Posterior vena cava (tissue), 2 donors: ENCODE results near the gene RPS15. TPM values are rescaled to one million over a fixed set of nuclear protein-coding genes. Genes with fewer than 3 reads are reported as not detected.
"Not testable (repeated sequence)": the region's sequence is repeated elsewhere in the genome, so short reads cannot be mapped to it uniquely, and the experiment has no call there.

Experiments
- DNase-seq: peaks from one replicate; pipeline ENCODE4 v3.0.0-alpha.2; 2020; ENCODE audit warnings: low spot score
- intact Hi-C, 2 donors: fragments of 100-400 bp; cut with DNase I; formaldehyde crosslinking; loops; one replicate each; pipeline versions ENCODE4 v1.14.1 to v1.14.2; 2022 to 2023
- total RNA-seq, 2 donors: library from RNA; stranded (reverse); fragmentation: NEBNext Ultra II Directional; extraction: Animal tissue kit (Norgen Biotek cat#: 25700); gene quantifications; one replicate each; pipeline ENCODE4 v1.2.1, GENCODE V29; 2021
- donor health status: DM: yes; HTN: yes; CAD: no.
- donor health status: DM: yes; HTN: yes; CAD: no.

The RPS15 gene
- total RNA-seq, 2 donors from 2014 or later = 722 to 743 TPM

DNA sequence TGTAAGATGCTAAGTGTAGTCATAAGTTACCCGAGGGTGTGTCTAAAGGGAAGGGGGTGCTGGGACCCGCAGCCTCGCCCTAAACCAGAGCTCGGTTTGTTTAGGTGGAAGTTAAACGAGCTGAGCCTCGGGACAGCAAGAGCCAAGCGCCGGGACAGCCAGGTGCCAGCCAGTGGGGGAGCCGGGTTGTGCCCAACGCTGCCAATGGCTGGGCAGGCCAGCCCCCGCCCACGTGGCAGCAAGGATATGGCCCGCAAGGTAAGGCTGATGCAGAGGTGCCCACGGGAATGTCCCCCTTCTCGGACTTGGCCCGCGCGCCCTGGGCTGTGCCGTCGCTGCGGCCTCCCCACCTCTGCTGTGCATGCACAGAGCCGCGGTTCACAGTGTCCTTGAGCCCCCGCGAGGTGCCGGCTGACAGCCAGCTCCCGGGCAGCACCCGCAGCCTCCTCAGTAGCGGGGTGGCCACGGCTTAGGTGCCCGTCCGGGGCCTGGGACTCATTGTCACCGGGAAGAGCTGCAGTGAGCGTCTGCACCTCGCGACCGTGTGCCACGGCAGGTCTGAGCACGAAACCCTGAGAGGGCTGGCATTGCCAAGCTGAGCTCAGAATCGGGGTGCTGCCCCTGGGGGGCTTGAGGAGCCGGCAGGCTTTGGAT is 9.3 kb upstream of the RPS15 start:
- intact Hi-C loops = no loop called here
- no peak for DNase-seq

DNA sequence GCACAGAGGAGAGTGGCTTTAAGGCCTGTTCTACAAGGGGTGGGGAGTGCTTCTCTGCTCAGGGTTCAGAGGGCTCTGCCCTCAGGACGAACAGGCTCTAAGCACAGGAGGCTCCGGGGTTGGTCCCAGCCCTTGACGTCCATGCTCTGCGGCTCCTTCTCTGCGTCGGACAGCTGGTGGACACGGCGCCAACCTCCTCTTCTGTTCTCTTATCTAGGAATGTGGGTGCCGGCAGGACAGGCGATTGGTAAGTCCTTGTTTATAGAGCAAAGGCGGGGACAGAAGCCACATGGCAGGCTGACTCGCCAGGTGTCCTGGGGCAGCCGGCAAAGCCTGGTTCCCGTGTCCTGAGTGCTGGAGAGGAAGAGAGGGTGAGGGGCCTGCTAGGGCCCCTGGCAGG is 8.4 kb upstream of the RPS15 start:
- intact Hi-C loops = no loop called here
- no peak for DNase-seq

DNA sequence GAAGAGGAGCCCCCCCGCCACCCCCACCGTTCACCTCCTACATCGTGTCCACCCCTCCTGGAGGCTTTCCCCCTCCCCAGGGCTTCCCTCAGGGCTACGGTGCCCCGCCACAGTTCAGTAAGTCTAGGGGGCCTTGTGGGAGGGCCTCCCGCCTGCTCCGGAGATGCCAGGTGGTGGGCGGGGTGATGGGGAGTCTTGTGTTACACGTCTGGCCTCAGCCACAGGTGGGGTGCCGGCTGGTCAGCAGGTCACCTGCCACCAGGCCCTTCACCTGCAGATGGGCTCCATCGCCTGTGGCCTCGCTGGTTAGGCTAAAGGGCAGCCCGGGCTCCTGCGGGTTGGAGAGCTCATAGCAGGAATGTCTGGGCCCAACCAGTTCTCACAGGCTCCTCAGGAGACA is 8.0 kb upstream of the RPS15 start:
- DNase-seq = no peak
- intact Hi-C loops = no loop called here

DNA sequence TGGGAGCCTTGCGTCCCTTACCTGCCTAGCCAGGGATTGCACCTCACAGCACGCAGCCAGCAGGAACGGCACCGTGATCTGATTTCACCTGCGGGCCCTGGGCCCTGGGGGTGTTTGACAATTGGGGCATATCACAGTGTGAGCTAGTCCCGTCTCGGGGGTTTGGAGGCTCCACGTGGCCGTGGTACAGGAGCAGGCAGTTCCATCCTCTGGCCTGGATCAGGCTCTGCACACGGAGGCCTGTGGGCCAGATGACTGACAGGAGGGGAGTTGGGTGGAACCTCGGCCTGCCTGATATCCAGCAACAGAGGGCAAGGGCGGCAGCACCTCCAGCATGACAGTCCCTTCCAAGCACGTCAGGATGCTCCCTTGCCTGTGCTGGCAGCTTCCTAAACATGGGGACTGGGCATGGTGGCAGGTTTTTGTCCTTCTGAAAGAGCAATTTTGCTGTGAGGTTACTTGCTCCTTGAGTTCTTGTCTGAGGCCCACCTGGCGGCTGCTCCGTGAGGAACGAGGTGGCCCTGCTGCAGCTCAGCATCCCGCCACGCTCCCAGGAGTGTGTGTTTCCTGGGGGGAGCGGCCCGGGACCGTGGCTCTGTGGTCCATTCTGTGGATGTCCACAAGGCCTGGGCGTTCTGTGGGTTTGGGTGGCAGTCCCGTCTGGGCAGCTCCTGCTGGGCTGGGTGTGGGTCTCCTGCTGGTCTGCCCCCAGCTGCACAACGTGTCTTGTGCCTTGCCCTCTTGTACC is 6.3 kb upstream of the RPS15 start:
- intact Hi-C loops = no loop called here
- DNase-seq = no peak

DNA sequence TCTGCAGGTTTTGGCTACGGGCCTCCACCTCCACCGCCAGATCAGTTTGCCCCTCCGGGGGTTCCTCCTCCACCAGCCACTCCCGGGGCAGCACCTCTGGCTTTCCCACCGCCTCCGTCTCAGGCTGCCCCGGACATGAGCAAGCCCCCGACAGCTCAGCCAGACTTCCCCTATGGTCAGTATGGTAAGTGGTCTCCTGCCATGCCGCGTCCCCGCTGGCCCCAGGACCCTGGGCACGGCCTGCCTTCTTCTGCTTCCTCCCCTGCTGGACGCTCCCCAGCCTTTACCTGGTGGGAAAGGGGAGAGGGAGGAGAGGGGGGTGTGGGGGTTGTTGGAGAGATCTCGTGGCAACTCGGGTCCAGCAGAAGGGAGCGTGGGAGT is 5.7 kb upstream of the RPS15 start:
- intact Hi-C loops = no loop called here
- no peak for DNase-seq

DNA sequence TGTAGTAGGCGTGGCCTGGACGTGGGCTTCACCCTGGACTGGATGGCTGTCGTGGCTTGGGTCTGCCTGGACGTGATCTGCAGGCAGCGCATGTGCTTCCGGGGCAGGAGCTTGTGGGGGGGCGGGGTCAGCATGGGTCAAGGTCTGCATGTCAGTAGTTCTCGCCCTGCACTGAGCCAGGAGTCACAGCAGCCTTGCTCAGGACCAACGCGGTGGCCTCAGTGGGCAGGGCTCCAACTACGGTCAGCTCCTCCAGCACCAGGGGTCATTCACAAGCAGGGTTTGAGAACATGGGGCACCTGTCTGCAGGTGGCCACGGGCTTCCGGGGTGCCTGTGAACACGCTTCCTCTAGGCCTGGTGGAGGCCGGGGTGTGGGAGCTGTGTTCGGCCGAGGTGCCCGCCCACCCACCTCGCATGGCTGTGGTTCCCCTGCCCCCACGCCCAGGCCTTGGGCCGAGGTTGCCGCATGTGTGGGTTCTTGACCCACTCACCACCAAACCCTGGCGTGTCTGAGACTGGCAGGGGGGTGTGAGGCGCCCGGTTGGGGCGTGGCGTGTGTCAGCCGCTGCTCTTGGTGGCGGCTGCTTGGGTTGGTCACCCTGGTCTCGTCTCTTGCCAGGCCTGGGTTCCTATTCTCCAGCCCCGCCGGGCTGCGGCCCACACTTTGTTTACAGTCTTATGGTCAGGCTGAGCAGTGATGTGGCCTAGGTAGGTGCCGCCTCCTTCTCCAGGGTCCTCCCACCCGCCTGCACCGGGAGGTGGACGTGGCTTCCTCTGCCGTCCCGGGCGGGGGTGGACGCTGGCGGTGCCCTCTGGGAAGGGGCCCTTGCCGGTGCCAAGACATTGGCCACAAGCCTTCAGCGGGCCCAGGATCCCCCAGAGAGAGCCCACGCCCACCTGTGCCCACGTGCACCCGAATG is 4.8 kb upstream of the RPS15 start:
- intact Hi-C loops = no loop called here
- DNase-seq = no peak

DNA sequence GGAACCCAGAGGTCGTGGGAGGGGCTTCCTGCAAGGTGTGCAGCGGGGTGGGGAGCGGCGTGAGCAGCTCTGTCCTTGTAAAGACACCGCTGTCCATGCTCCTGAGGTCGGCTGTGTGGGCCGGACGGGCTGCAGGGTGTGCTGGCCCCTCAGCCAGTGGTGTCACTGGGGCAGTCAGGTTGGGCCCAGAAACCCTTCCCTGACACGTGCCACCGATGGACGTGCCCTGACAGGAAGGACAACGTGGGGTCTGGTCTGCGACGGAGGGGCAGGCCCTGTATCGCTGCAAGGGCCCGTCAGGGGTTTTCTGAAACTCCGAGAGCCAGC is 4.2 kb upstream of the RPS15 start:
- intact Hi-C loops = no loop called here
- no peak for DNase-seq

DNA sequence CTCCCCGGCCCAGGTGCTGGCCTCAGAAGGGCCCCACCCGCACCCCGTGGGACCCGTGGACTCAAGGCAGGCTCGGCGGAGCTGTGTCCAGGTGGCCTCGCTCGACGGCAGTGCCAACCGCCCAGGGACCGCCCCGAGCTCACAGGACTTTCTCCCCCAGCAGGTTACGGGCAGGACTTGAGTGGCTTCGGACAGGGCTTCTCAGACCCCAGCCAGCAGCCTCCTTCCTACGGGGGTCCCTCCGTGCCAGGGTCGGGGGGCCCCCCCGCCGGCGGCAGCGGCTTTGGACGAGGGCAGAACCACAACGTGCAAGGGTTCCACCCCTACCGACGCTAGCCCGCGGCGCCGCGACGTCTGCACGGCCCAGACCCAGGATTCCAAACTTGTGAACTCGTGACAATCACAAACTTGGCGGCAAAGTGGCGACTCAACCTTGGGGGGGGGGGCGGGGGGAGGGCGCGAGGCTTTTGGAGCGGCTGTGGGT is 3.6 kb upstream of the RPS15 start:
- intact Hi-C loops = no loop called here
- no peak for DNase-seq

DNA sequence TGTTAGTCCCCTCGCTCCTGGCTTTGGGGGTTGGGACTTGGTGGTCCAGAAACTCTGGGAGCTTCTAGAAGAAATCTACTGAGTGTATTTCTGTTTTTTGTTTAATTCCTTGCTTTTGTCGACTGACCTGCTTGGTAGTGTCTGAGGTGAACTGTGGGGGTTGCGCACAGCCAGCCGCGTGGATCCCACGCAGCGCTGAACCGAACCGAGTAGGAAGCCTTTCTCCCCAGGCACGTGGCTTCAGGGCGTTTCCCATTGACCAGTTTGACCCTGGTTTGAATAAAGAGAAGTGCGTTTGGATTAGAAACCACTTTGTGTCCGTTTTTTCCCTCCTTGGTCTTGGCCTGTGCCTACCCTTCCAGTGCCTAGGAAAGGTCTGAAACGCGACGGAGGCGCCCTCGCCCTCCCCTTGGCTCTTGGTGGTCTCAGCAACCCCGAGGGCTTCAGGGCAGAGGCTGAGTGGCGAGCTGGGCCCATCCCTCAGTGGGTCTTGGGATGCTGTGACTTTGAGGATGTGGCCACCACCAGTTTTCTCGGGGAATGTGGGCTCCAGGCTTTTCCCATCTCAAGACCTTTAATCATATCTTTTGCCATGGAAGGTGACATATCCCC is 2.7 kb upstream of the RPS15 start:
- intact Hi-C loops = no loop called here
- DNase-seq = no peak

DNA sequence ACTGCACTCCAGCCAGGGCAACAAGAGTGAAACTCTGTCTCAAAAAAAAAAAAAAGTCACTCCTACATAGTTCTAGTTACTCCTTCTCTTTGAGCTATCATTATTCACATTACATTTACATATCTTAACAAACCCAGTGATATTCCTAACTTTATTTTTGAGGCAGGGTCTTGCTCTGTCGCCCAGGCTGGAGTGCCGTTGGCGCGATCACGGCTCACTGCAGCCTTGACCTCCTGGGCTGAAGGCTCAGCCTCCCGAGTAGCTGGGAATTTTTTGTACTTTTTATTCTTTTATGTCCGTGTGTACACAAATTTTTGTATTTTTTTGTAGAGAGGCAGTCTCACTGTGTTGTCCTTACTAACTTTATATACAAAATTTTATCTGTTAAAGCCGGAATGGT is 587 bp upstream of the RPS15 start:
- no peak for DNase-seq
- intact Hi-C loops = loop anchor here in 1 of 2 donors (2.0 kb wide), 1 partner anchor 71 kb away; no protein-coding TSS in a partner anchor

DNA sequence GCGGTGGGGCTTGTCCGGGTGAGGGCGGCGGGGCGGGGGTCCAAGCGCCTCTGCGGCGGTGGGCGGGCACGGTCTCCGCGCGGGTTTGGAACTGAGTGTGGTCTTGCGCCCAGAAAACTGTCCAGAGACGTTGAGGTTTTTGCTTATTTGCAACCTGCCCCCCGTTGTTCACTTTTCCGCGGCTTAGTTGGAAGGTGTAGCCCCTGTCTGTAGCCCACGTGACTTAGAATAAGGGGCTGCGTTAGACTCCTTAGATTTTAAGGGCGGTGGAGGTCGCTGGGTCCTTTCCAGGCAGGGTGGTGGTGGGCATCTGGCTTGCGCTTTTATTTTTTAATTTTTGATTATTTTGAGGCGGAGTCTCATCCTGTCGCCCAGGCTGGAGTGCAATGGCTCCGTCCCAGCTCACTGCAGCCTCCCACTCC is 748 bp downstream of the RPS15 start:
- no peak for DNase-seq
- intact Hi-C loops = no loop called here

DNA sequence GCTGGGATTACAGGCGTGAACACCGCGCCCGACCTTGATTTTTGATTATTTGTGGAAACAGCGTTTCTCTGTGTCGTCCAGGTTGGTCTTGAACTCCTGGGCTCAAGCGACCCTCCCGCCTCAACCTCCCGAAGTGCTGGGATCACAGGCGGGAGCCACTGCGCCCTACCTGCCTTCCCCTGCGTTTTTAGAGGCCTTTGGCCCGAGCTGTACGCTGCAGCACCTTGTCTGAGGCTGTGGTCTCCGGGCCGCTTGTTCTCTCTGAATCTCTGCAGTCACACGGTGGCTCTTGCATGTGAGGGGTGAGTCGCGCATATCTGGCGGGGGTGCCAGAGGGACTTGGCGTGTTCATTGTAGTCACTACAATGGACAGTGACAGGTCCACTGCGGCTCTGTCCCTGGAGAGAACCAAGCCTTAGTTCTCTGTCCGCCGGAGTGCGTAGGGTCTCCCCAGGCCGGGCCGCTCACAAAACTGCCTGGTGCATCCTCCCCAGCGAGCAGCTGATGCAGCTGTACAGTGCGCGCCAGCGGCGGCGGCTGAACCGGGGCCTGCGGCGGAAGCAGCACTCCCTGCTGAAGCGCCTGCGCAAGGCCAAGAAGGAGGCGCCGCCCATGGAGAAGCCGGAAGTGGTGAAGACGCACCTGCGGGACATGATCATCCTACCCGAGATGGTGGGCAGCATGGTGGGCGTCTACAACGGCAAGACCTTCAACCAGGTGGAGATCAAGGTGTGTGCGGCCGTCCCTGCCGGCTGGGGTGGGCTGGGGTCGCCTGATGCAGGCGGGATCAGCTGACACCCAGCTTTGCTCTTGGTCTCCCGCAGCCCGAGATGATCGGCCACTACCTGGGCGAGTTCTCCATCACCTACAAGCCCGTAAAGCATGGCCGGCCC is 1.6 kb downstream of the RPS15 start:
- DNase-seq, intact Hi-C loops: not testable (repeated sequence)

DNA sequence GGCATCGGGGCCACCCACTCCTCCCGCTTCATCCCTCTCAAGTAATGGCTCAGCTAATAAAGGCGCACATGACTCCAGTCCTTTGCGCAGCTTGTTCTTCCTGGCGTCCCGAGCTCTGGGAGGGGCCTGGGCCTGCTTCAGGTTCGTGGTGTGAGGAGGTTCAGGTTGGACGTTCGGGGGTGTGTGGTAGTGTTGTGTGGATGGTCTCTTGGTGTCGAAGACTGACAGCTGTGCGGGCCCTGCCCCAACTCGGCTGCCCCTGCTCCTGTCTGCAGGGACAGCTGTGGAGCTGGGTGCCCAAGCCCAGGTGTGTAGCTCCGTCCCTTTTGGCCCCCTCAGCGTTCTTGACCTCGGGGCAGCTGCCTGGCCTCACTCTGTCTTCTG is 2.2 kb downstream of the RPS15 start:
- DNase-seq = no peak
- intact Hi-C loops = no loop called here

DNA sequence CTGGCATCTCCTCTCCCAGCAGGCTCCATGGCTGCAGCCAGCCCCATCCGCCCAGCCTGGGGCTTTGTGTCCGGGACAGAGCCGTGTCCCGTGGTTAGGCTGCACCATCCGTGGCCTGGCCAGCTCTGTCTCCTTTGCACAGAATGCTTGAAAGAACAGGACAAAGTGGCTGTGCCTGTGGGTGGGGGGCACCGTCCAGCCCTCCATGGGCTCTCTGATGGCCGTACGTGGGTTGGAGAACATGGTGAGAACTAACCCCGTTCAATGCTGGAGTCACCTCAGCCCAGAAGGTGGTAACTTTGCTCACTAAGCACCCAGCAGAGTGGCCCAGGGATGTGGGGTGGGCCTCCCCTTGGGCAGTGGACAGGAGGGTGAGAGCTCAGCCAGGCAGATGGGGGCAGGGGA is 2.8 kb downstream of the RPS15 start:
- DNase-seq = no peak
- intact Hi-C loops = no loop called here

DNA sequence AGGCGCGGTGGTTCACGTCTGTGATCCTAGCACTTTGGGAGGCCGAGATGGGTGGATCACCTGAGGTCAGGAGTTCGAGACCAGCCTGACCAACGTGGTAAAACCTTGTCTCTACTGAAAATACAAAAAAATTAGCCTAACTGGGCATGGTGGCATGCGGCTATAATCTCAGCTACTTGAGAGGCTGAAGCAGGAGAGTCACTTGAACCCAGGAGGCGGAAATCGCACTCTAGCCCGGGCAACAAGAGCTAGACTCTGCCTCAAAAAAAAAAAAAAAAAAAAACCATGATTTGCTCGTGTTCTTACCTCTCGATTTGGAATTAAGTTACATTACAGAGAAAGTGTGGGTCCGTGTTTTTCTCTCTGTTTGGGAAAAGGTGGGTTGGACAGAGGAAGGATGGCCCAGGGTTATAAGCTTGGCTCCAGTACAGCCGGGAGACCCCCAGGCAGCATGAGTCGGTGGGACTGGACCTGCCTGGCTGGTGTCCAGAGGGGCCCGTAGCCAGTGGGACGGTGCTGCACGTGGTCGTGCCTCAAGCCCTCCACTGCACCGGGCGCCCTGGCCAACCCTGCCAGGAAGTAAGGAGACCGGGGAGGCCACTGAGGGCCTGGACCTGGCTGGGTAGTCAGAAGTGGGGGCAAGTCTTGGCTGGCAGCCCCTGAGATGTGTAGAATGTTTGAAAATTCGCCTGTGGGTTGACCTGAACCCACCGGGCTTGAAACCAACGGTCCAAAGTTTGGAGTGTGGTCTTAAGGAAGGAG is 3.7 kb downstream of the RPS15 start:
- DNase-seq = no peak
- intact Hi-C loops = no loop called here

DNA sequence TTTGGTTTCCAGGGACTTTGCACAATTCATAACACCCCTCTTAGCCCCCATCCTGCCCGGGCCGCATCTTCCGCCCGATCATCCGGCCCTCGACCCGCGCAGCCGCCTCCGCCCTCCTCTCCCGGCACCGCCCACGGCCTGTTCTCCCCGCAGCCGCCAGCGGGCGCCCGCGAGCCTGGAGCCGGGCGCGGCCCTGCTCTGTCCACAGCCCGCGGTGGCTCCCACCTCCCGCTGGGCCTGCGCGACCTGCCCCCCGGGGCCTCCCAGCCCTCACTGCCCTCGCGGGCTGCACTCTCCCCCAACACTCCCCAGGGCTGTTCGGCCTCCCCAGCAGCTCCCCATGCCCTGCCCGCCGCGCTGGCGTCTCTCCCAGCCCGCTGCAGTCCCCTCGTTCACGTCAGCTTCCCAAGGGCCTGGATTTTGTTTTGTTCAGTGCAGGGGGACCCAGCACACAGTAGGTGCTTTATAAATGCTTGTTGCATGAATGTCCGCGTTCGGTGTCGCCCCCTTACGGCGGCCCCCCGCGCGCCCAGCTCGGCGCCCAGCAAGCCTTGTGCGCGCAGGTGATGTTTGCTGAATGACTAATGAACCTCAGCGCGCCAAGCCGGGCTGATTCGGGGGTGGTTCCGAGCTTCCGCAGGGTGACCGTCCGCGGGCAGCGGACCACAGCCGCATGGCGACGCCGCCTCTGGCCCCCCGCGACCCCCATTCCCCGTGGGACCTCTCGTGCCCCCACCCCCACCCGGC is 7.2 kb downstream of the RPS15 start:
- DNase-seq = peak; percentile 89
- intact Hi-C loops = no loop called here

DNA sequence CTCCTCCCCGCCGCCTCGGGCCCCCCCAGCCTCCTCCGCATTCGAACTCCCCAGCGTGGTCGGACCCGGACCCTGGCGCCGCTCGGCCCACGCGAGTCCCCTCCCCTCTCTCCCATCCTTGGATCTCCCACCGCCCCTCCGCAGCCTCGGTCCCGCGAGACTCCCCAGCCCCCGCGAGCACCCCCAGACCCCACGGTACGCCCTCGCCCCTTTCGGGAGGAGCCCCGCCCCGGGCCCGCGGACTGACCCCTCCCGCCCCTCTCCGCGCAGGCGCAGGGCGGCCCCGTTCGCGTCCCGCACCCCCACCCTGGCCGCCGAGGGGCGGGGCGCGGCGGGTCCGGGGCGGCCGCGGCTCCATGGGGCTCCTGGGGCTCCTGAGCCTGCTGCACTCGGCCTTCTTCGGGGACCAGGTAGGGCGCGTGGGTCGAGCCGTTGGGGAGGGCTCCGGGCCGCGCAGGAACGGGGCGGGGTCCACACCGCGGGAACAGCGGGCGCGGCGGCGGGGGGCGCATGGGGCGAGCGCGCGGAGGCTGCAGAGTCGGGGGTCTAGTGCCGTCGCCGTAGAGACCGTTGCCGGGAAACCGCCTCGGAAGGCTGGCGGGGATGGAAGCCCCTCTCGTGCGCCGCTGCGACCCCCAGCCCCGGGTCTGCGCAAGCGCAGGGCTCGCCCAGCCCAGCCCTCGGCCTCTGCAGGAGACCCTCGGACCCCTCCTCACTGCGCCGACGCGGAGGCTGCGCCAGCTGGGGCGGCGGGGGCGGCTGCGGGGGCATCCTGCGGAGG is 7.9 kb downstream of the RPS15 start:
- intact Hi-C loops = no loop called here
- no peak for DNase-seq
